Measurements from ENCODE around the gene KCTD6.

The KCTD6 gene
- 7.1 to 11.0 (median 9.8) reads per million in 4 experiments for total RNA-seq

GRCh38 chr3:58491506-58492402 is at the start of gene KCTD6:
Gene KCTD6, plus strand, starts transcription at chr3:58492096. Its CDS starts 6,660 bp downstream, at chr3:58498756.
- DNase-seq, result peak; percentile 67

GRCh38 chr3:58452176-58452575 is 39.7 kb upstream of the KCTD6 start:
- no peak for DNase-seq

- DNase-seq, result no peak
Observed at GRCh38 chr3:58459160-58459559, 32.7 kb upstream of the KCTD6 start.

GRCh38 chr3:58462829-58463180 is 29.1 kb upstream of the KCTD6 start:
- DNase-seq, result no peak

GRCh38 chr3:58463181-58463941 is 28.5 kb upstream of the KCTD6 start:
- DNase-seq, result peak; percentile 8

GRCh38 chr3:58463942-58464271 is 28.0 kb upstream of the KCTD6 start:
- DNase-seq, result no peak

GRCh38 chr3:58464866-58465265 is 27.0 kb upstream of the KCTD6 start:
- no peak for DNase-seq

GRCh38 chr3:58466899-58467563 is 24.9 kb upstream of the KCTD6 start:
- no peak for DNase-seq

- DNase-seq, result no peak
Observed at GRCh38 chr3:58469096-58469495, 22.8 kb upstream of the KCTD6 start.

GRCh38 chr3:58470363-58471024 is 21.4 kb upstream of the KCTD6 start:
- no peak for DNase-seq

GRCh38 chr3:58471025-58471887 is 20.6 kb upstream of the KCTD6 start:
- no peak for DNase-seq

GRCh38 chr3:58473275-58473674 is 18.6 kb upstream of the KCTD6 start:
- DNase-seq, result no peak

GRCh38 chr3:58474348-58474911 is 17.5 kb upstream of the KCTD6 start:
- DNase-seq, result no peak

- DNase-seq, result no peak
Observed at GRCh38 chr3:58474967-58475578, 16.8 kb upstream of the KCTD6 start.

GRCh38 chr3:58478781-58479180 is 13.1 kb upstream of the KCTD6 start:
- no peak for DNase-seq

- no peak for DNase-seq
Observed at GRCh38 chr3:58480309-58480708, 11.6 kb upstream of the KCTD6 start.

- DNase-seq, result no peak
Observed at GRCh38 chr3:58482917-58483636, 8.8 kb upstream of the KCTD6 start.

- no peak for DNase-seq
Observed at GRCh38 chr3:58484045-58484721, 7.7 kb upstream of the KCTD6 start.

GRCh38 chr3:58484722-58485069 is 7.2 kb upstream of the KCTD6 start:
- no peak for DNase-seq
